Pons (tissue), 1 donor: ENCODE results near the gene SLC1A2.

Source experiments
- DNase-seq: peaks from one replicate; pipeline ENCODE4 v3.0.0-alpha.2; 2016; ENCODE audit warnings: low spot score

Gene SLC1A2

DNA sequence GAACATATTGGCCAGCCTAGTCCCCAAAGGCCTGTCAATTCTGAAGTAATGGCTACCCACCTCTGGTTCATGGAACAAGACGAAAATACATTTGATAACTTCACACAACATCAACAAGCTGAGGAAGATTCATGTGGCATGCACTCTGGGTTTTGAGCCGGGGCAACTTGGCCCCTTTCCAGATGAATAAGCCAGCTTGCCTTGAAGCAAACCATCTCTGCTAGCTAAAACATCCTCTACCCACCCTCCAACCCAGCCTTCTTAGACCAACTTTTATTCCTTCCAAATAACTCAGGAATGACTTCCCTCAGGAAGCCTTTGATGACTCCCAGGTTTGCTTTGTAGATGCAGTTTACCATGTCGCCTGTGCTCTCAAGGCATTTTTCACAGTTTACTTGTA is 94.4 kb downstream of the SLC1A2 start:
- no peak for DNase-seq

DNA sequence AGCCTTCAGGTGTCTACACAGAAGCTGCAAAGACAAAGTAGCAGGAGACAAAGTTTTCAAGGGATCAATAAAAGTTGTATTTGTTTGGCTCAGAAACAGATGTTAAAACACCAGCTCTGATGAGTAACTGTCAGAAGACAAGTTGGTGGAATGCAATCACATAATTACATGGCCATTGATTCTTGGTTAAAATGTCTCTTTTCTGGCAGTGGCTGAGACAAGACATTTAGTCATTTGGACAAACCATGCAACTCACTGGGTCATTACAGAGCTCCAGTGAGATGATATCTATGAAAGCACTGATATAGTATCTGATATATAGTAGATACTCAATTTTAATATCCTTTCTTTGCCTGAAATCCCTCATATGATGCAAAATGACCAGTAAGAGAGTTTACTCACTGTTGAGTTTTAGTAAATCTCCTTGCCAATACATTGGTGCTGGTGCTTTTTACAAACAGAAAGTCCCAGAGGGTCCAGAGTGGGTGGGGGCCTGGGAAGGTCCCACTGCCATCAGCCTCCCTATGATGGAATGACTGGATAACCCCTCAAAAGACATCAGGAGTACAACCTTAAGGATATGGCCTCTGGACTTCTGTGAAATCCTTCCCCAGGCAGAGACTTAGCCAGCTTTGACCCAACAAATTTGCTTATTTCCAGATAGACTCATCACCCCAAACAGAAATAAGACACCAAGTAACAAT is 95.0 kb downstream of the SLC1A2 start:
- no peak for DNase-seq

DNA sequence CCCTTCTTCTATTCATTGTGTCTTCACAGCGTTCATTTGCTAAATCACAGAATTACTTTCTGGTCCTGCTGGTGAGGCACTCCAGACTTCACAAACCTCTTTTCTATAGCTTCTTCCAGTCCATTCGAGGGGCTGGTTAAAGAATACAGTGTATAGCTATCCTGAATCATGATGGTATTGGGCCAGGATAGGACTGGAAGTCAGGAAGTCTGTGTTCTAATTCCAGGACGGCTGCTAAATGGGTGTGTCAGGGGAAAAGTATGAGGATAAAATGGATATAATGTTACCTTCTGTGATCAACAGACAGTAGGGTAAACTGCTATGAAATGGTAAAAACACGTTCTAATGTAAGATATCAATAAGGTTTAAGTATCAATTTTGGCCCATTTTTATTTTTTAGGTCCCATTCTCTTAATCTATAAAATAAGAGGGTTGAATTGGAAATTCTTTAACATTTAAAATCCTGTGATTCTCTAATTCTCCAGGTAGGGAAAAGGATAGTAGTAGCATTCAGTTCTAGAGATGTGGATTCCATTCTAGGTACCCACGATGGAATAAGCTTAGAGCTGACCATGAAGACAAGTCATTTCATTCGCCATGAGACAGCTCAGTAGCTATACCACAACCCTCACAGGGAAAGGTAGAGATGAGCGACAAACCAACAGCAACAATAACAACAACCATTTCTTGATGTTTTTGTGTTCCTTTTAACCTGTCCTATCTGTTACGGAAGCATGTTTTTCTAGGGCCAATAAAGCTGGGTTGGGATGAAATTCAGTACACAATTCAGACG is 96.1 kb downstream of the SLC1A2 start:
- DNase-seq, result no peak

DNA sequence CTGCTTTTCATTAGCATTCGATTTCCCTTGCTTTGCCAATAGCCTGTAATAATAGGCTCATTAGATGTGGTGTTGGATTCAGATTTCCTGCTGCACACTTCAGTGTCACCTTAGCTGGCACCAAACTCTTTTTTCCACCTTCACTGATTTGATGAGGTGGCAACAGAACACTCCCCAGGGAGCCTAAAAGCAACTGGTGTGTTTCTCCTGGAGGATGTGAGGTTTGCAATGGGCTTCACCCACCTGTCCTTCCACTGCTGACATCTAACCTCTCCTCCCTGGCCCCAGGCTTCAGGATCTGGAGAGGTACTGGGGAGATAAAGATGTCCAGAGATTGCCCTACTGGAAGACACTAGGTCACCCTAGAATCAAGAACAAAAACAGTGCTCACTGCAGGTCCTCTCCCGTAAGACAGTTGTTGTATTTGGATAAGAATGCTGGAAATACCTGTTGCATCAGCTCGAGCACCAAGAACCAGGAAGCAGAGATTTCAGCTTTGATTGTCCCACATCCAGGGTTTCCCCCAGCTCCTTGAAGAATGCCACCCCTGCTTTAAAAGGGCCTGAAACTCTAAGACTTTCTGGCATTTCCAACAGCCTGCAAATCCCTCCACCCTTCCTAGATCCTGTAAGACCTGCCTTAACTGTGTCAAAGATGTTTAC is 96.9 kb downstream of the SLC1A2 start:
- no peak for DNase-seq

DNA sequence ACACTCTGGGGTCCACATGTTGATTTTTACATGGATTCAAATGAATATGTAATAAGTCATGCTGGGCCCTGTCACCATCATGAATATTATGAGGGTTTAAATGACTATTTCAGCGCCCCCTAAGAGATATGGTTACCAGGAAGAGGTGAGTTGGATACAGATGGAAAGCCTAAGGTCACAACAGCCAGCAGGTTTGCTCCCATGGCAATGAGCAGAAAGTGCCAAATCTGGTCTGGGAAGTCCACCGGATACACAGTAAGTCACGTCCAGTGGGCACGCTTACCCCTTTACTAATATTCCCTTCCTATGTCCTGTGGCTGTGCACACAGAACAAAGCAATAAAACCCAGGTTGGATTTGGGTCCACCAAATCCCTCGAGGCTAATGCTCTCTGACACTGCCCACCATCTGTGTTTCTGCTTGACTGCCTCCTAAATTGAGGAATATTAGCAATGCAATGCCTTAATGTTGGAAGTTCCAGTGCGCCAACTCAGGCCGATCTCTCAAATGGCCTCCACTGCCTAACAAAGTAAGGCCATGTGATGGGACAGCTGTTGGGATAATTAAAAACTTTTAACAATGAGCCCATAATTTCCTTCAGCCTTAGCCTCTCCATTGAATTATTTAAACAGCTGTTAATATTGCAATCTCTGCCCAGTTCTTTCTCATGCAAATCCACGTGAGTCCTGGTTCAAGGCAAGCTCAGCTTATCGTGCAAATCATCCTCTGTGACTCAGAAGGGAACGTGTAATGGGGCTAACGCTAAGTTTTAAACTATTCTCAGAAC is 97.6 kb downstream of the SLC1A2 start:
- no peak for DNase-seq

DNA sequence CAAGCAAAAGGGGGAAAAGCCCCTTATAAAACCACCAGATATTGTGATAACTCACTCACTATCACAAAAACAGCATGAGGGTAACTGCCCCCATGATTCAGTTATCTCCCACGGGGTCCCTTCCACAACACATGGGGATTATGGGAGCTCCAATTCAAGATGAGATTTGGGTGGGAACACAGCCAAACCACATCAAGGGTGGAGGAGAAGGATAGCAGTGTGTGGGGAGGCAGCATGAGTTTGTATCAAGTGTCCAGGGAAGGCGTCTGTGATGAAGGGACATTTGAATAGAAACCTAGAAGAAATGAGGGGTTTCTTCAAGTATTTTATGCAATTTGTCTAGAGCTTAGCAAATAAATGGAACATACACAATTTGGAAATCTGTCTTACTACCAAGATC is 98.2 kb downstream of the SLC1A2 start:
- no peak for DNase-seq

DNA sequence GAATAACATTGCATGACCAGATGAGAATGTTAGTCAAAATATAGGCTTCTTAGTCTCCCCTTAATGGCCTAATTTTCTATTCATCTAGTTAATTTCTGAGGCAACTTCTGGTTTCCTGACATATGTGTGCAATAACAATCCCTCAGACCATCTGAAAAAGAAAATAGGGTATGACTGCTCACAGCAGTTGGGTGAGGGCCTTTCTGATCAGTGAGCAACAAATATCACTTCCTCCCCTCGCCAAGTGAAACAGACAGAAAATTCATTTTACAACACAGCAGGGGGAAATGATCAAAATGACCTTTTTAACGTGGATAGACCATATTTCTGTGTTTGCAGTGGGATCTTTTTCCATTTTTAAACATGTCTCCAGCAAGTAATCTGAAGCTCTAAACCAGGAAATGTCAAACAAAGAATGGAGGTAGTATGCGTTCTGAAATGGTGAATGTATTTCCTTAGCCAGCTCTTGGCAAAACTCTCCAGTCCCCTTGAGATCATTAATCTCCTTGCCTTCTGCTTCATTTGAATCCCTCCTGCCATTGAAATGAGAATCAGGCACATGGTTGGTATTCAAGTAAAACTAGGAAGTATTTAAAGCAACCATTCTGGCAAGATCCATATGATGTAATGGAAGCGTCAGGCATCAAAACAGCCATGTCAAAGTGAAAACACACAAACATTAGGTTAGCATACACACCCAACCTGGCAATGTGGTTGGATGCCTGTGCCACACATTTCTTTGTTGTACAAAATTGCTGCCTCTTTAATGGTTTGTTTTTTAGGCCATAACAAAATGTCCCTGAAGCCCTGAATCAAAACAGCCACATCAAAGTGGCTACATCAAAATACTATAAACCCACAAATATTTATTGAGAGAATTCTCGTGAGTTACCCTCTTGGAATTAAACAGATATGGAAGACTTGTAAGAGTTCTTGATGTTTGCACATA is 100.1 kb downstream of the SLC1A2 start:
- DNase-seq, result peak; percentile 44

DNA sequence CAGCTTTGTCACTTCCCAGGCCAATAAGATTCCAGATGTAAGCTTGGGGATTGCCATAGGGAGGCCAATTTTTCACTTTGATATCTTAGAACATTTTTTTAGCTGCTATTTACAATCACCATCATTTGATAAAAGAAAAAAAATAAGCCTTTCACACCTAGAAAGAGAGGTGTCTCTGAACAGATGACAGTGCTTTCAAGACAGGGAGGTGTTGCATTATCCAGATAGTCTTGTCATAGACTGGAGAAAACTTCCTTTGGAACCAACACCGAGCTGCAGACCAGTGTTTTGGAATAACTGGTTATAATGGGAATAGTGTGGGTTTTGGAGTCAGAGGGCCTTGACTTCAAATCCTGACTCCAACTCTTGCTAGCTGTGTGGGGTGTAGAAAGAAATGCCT is 101.0 kb downstream of the SLC1A2 start:
- no peak for DNase-seq

DNA sequence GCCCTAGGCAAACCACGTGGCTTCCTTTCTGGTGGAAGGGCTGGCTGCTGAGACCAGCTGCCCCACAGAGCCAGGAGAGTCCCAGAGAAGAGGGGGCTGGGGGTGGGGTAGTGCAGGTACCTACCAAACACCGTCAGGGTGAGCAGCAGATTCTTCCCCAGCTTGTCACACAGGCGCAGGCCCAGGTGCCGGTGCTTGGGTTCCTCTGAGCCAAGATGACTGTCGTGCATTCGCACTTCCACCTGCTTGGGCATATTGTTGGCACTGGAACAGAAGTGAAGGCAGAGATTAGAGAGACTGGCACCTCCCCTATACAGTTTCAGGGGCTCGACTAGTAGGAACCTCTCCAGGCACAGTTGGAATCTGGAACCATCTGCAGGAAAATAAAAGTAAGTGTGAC is 102.1 kb downstream of the SLC1A2 start:
- DNase-seq, result no peak

DNA sequence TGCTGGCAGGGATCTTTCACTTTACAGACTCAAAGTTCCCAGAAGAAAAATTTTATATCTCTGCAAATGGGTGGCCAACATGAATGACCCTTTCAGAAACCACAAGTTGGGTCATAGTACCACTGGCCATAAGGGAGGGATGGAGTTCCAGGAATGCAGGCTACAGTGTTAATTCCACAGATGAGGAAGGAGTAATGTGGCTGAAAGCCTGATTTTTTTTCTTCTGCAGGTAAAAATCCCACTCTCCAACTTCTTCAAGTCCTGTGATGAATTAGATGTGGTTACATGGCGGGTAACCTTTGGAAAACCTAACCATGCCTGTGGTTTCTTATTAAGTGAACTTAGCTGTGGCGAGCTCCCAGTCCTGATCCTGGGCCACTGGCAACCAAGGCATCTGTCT is 103.2 kb downstream of the SLC1A2 start:
- no peak for DNase-seq

DNA sequence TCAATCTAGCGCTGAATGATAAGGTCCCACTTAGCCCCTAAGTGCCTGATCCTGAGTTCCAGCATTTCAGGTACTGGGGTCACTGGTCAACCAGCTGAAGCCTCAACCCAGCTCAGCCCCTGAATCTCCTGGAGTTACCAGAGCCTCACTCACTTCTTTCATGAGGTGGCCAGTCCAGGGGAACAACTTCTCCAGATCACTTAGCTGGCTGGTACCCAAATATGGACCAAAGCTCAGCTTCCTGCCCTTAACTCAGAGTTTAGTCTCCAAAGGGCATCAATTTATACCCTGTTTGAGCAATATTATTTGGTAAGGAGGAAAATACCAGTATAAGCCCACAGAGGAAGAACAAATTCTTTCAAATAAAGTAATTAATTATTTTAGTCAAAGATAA is 105.6 kb downstream of the SLC1A2 start:
- DNase-seq, result no peak

DNA sequence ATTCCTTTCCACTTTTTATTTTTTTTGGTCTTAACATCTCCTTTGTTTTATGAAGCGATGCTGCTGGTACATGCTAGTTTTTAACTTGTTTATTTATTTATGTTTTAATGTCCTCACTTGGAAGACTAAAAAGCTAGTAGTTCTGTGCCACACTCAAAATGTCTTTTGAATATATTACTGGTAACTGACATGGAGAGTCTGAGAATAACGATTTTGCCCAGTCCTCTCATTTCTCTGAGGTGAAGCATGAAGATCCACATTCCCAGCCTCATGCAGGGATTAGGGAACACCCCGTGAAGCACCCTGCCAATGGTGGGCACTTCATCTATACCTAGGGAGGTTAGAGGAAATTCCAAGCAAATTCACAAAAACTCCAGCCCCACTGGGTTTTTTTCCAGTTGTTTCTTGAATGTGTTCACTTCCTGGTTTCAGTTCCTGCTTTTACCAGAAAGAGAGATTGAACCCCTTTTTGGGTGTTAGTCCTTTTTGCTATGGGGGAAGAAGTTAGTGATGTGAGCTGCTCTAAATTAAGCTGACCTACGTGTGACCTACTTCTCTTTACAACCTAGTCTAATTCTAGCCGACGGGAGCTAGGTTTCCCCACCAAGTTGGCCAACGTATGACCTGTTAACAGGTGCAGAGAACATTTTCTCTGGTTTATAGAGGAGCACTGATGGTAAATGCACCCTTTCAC is 106.1 kb downstream of the SLC1A2 start:
- peak; percentile 83 for DNase-seq

DNA sequence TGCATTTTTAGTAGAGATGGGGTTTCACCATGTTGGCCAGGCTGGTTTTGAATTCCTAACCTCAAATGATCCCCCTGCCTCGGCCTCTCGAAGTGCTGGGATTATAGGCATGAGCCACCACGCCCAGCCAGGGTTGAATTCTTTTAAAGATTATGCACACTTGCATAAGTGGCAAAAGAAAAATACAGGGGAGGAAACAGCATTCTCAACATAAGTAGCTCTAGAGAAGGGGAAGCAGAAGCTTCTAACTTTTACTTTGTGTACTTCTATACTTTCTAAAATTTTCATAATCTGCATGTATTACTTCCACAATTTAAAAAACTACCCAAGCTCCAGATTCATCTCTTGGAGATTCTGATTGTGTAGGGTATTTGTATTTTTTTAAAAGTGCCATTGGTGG is 108.0 kb downstream of the SLC1A2 start:
- no peak for DNase-seq

DNA sequence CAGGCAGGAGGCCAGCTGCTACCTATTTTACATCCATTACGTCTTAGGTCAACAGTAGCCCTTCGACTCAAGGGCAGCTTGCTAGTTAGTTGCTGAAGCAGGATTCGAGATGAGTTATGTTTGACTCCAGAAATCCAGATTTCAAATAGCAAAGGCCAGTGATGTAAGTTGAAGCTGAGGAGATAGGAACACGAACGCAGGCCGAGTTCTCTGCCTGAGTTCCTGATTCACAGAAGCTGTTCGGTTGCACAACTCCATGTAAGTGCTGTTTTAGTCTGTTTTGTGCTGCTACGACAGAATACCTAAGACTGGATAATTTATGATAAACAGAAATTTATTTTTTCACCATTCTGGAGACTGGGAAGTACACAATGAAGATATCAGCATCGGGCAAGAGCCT is 111.2 kb downstream of the SLC1A2 start:
- no peak for DNase-seq

DNA sequence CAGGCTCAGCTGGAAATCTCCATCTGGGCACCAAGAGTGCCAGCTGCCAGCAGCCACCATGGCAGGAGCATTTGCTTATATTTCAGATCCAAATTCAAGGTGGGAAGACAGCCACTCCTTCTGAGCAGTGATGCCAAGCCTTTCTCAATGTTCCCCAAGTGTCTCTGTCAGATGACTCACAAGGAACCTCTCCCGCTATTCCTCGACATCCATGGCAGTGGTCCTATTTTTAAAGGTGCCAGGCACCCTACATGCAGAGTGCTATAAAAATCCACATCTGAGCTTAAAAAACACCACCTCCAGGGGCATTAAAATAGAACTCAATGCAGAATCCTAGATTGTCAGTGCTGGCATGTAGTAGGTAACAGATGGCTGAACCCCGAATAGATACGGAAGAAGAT is 112.1 kb downstream of the SLC1A2 start:
- DNase-seq, result peak; percentile 32

DNA sequence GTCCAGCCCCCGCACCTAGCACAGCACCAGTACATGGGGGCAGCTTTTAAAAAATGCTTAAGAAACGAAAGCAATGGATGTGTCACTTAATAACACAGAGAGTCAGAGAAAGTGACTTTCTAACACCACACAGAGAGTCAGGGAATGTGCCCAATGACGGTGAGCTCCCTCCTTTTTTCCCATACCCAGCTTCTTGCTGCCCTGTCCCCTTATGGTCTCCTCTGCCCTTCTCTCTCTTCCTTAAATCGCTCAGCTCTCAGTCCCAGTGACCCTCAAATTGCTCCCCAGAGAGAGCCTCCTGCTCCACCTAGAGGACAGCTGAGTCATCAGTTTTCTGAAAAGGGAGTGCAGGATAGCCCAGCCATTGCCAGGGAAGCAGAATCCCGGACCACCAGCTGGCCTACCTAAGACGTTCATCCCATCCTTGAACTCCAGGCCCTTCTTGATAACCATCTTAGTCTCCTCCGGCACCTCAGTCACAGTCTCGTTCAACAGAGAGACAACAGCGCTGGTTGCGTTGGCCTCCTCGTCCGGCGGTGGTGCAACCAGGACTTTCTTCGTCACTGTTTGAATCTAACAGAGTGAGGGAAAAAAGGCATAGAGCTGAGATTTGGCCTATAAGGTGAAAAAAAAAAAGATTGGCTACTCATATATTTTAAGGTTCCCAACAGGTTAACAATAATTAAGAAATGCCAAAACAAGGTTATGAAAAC is 113.5 kb downstream of the SLC1A2 start:
- DNase-seq, result peak; percentile 36

DNA sequence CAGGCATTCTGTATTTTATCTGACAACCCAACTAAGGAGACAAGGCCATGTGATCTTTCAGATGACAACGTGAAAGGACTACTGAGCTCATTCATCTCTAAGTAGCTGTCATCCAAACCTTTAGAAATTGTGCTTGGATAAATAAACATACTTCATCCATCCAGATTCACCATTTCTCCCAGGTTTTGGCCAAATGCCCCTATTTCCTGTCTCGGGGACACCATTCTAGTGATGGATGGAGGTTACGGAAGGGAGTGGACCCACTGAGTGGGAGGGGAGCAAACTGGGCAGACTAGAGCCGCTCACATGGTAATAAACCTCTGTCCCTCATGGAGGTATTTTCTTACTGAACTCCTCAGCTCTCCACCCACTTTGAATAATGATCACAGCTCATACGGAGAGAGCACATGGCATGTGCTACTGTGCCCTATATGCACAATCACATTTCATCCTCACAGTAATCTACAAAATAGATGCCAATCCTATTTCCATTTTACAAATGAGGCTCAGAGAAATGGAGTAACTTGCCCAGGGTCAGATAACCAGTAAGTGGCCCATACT is 114.4 kb downstream of the SLC1A2 start:
- no peak for DNase-seq

DNA sequence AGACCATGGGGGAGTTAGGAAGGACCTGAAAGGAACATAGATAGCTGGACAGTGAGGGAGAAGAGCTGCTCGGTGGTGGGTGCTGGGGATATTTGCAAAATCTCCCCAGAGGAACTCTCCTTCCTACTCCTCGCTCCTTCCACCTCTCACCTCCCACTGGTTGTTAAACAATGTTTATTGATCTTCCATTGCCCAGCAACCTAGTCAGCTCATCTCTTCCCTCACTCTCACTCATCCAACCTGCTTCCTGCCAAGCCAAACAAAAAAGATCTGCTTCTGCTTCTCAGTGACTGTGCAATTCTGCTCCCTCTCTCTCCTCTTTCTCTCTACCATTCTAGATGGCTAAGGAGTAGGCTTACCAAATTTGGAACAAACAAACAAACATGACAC is 115.0 kb downstream of the SLC1A2 start:
- no peak for DNase-seq

DNA sequence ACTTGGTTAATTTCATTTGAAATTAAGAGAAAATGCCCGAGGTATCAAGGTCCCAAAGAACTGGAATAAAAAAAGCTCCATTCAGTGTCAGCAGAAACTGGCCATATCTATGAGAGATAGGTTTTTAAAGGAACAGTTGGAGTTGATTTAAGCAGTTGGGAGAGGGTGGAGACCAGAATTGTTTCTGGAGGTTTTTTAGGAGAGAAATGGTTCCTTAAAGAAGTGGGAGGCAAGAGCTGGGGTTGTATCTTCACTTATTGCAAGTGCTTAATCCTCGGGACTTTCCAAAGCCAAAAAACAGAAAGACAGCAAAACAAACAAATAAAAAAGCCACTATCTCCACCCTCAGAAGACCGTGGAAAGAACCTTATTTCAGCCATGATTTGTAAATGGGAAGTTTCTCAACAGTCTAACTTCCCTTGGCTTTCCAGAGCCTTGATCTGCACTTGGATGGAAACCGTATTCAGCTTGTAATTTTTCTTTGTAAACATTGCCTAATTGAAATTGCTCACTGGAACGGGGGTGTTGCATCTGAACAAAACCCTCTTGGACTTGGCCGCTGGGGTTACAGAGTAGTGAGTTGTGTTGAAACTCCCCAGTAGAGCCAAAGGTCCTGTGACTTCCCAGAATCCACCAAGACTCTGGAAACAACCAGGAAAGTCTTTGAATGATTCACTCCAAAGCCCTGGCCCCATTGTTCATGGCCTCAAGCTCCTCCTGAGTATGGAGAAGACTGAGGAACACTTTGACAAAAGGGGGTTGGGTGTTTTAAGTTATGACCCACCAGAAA is 115.6 kb downstream of the SLC1A2 start:
- peak; percentile 51 for DNase-seq
